HG03108 (cell line): ENCODE measurements around the gene DCP2.

Experiments used
- ATAC-seq: cut with Tn5 transposase; IDR thresholded peaks from one replicate; pipeline ENCODE4 v1.9.1; 2021; ENCODE audit warnings: moderate library complexity; ENCODE audit not compliant: unreplicated experiment

The DCP2 gene

GRCh38 chr5:113042491-113043243 lies 66.1 kb downstream of the DCP2 start:
- ATAC-seq = no peak

- ATAC-seq = no peak
These were observed 66.9 kb downstream of the DCP2 start for GRCh38 chr5:113043491-113043931.

- ATAC-seq = no peak
These were observed 68.3 kb downstream of the DCP2 start for GRCh38 chr5:113044776-113045465.

- no peak for ATAC-seq
These were observed 70.6 kb downstream of the DCP2 start for GRCh38 chr5:113047234-113047633.

- ATAC-seq = peak; percentile 83
These were observed 71.4 kb downstream of the DCP2 start for GRCh38 chr5:113047733-113048652.

- ATAC-seq = no peak
These were observed 72.3 kb downstream of the DCP2 start for GRCh38 chr5:113048931-113049330.

- ATAC-seq = no peak
These were observed 74.3 kb downstream of the DCP2 start for GRCh38 chr5:113050721-113051382.

- no peak for ATAC-seq
These were observed 75.6 kb downstream of the DCP2 start for GRCh38 chr5:113052041-113052795.

GRCh38 chr5:113053511-113053995 lies 77.0 kb downstream of the DCP2 start:
- no peak for ATAC-seq

- no peak for ATAC-seq
These were observed 78.3 kb downstream of the DCP2 start for GRCh38 chr5:113054899-113055298.

- no peak for ATAC-seq
These were observed 80.4 kb downstream of the DCP2 start for GRCh38 chr5:113056988-113057387.

GRCh38 chr5:113057557-113057984 lies 81.0 kb downstream of the DCP2 start:
- no peak for ATAC-seq

- ATAC-seq = no peak
These were observed 81.7 kb downstream of the DCP2 start for GRCh38 chr5:113058269-113058668.

GRCh38 chr5:113058706-113059226 lies 82.2 kb downstream of the DCP2 start:
- no peak for ATAC-seq

- no peak for ATAC-seq
These were observed 82.8 kb downstream of the DCP2 start for GRCh38 chr5:113059232-113060040.

GRCh38 chr5:113060408-113061025 lies 83.9 kb downstream of the DCP2 start:
- no peak for ATAC-seq

GRCh38 chr5:113061846-113062780 lies 85.5 kb downstream of the DCP2 start:
- ATAC-seq = no peak
